SK-N-SH (cell line): ENCODE results near the gene C1QL1.

Experiments used
- CTCF ChIP-seq: fragments of 200-600 bp; sonication (generic); IDR thresholded peaks from 2 replicates; pipeline ENCODE4 v1.6.1; 2017; ENCODE audit warnings: antibody characterized with exemption, mild to moderate bottlenecking, moderate library complexity
- ELF1 ChIP-seq: IDR thresholded peaks from 2 replicates; pipeline ENCODE4 v1.4.0; 2012
- EZH2phosphoT487 ChIP-seq: fragments of 200-600 bp; sonication (generic); IDR thresholded peaks from 2 replicates; pipeline ENCODE4 v1.6.1; 2017; ENCODE audit warnings: low read depth, mixed run types, mild to moderate bottlenecking, antibody characterized with exemption, moderate library complexity, borderline replicate concordance
- GABPA ChIP-seq: IDR thresholded peaks from 2 replicates; pipeline ENCODE4 v1.4.0; 2012; ENCODE audit warnings: low read depth, mild to moderate bottlenecking
- MAX ChIP-seq: IDR thresholded peaks from 2 replicates; pipeline ENCODE4 v1.4.0; 2012; ENCODE audit warnings: low read depth
- NRF1 ChIP-seq: IDR thresholded peaks from 2 replicates; pipeline ENCODE4 v1.6.1; 2012; ENCODE audit warnings: low read depth, mild to moderate bottlenecking, low read length
- POLR2AphosphoS5 ChIP-seq: IDR thresholded peaks from 2 replicates; pipeline ENCODE4 v1.6.1; 2012; ENCODE audit warnings: low read depth, low read length
- RAD21 ChIP-seq: IDR thresholded peaks from 2 replicates; pipeline ENCODE4 v1.6.1; 2012; ENCODE audit warnings: mild to moderate bottlenecking, low read length
- SIN3A ChIP-seq: IDR thresholded peaks from 2 replicates; pipeline ENCODE4 v1.6.1; 2012; ENCODE audit warnings: low read depth, mild to moderate bottlenecking, low read length, moderate library complexity, borderline replicate concordance
- TEAD4 ChIP-seq: IDR thresholded peaks from 2 replicates; pipeline ENCODE4 v1.4.0; 2012; ENCODE audit warnings: mild to moderate bottlenecking, borderline replicate concordance; ENCODE audit not compliant: insufficient read depth
- TF ChIP-seq, protein P1 (sequence below): fragments of 150-350 bp; IDR thresholded peaks from 2 replicates; pipeline ENCODE4 v1.6.1; 2017; ENCODE audit warnings: antibody characterized with exemption, low read length, low read depth, borderline replicate concordance

DNA sequence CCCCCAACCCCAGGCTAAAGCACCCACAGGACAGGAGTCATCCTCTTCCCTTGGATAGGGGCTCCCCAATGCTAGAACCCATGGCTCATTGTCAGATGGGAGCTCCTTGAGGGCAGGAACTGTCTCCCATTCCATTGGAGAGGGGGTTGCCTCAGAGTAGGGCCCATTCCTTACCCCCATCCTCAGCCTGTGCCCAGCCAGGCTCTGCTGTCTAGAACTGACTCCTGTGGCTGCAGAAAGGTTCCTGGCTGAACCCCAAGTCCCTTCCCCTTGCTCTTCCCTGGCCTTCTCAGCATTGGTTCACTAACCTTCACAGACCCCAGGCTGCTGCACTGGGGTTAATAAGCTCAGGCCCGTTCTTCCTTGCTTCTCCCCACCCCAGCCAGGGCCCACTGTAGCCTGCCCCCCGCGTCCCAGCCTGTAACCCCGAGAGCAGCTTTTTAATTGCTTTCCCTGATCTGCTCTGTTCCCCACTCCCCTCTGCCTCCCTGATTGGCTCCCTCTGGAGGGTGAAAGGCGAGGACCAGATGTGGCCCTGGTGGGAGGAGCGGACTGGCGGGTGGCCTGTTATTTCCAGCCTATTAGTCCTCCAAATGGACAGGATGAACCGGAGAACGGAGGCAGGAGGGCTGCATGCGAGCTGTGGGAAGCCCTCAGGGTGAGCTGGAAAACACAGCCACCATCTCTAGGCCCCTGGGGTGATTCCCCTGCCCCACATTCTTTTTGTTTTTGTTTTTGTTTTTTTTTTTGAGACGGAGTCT, 46.8 kb downstream of the C1QL1 start:
- no peak for TF ChIP-seq MAX
- no peak for TF ChIP-seq CTCF
- TF ChIP-seq NRF1, result no peak
- TF ChIP-seq EZH2phosphoT487, result no peak
- no peak for TF ChIP-seq POLR2AphosphoS5
- no peak for TF ChIP-seq SIN3A
- TF ChIP-seq ELF1, result no peak
- TF ChIP-seq GABPA, result no peak
- TF ChIP-seq, protein P1, sequence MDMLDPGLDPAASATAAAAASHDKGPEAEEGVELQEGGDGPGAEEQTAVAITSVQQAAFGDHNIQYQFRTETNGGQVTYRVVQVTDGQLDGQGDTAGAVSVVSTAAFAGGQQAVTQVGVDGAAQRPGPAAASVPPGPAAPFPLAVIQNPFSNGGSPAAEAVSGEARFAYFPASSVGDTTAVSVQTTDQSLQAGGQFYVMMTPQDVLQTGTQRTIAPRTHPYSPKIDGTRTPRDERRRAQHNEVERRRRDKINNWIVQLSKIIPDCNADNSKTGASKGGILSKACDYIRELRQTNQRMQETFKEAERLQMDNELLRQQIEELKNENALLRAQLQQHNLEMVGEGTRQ, result no peak
- TF ChIP-seq TEAD4, result no peak
- no peak for TF ChIP-seq RAD21
